NK-92 (cell line): ENCODE measurements around the gene DNM1.

Source experiments
- DNase-seq: peaks from one replicate; lab custom pipeline; 2025; ENCODE audit not compliant: unreplicated experiment; lab: John Stamatoyannopoulos, UW

DNM1 gene

GRCh38 chr9:128249908-128250838 is 47.0 kb downstream of the DNM1 start:
- peak; percentile 60 for DNase-seq

DNA sequence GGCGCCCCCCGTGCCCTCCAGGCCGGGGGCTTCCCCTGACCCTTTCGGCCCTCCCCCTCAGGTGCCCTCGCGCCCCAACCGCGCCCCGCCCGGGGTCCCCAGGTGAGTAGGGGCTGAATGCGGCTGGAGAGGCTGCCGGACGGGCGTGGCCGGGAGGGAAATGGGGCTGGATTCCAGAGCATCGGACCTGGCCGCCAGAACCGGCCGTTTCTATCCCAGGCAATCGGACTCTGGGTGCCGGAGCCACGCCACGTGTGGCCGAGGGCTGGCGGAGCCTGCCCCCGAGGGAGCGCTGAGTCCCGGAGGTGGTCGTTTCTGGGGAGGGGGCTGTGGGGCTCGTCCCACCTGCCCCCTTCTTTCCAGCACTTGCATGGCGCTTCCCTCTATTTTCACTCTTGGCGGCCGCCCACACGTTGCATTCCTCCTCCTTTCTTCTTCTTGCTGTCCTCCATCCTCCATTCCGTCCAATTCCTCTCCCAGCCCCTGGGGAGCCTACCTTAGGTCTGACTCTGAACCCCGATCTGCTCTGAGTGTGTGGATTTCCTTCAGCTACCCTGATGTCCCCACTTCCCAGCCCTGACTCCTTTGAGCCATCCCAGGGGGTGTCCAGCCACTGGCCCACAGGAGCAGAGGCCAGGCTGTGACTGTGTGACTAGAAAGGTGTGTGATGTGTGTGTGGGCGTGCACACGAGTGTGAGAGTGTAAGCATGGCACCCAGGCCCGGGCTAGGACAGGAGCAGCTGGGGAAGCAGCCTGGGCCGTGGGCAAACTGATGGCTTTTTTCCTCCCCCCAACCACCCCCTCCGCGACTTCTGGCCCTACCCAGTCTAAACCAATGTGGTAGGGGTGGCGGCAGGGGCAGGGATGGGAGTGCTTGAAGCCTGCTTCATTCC is 47.9 kb downstream of the DNM1 start:
- no peak for DNase-seq

- DNase-seq, result no peak
These were observed 48.5 kb downstream of the DNM1 start for GRCh38 chr9:128251732-128252100.

GRCh38 chr9:128252317-128253139 is 49.3 kb downstream of the DNM1 start:
- no peak for DNase-seq

GRCh38 chr9:128253140-128253990 is 50.2 kb downstream of the DNM1 start:
- no peak for DNase-seq

DNA sequence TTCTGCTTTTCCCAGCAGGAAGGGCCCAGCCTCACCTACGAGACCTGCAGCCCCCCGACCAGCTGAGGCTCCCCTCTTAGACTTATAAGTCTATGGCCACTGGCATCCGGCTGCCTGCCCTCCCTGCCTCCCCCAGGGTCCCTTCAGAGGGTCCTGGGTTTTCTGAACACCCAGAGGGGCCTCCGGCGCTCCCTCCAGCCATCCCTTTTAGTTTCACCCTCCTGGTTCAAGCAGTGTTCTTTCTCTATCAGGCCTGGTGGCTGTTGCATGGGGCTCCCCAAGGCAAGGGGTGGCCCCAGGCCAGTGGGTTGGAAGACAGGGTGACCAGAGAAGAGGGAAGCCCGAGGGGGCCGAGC is 50.8 kb downstream of the DNM1 start:
- DNase-seq, result no peak

- DNase-seq, result no peak
These were observed 51.2 kb downstream of the DNM1 start for GRCh38 chr9:128254362-128254761.

- no peak for DNase-seq
These were observed 51.9 kb downstream of the DNM1 start for GRCh38 chr9:128254855-128255759.

- no peak for DNase-seq
These were observed 54.1 kb downstream of the DNM1 start for GRCh38 chr9:128257086-128257825.

DNA sequence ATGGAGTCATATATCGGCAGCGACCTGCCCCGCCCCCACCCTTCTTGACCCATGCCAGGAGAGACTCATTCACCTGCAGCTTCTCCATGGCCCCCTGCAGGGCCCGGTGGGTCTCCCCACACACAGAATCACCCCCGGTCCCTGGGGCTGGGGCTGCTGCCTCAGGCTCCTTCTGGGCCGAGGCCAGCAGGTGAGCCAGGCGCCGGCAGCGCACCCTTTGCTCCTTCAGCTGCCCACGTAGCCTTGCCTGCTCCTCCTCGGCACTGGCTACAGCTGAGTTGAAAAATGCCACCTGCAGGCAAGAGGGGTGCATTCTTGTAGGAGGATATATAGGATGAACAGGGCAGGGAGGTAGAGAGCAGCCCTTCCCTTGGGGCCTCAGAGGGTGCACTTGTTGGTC is 54.7 kb downstream of the DNM1 start:
- DNase-seq, result no peak

- DNase-seq, result no peak
These were observed 55.1 kb downstream of the DNM1 start for GRCh38 chr9:128258326-128258725.

DNA sequence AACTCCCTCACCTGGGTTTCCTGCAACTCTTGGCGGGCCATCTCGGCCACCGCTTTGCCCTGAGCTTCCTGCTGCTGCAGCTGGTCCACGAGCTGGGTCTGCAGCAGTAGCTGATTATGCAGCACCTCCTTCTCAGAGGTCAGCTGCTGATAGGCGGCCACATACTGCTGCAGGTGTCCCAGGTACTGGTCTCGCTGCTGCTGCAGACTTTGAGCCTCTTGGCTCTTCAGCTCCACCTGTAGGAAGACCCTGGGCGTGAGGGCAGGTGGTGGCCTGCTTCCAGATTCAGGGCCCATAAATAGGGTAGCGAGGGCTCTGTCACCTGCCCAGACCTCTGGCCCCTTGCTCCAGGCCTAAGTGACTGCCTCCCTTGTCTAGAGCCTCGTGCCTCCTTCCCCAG is 56.0 kb downstream of the DNM1 start:
- no peak for DNase-seq

DNA sequence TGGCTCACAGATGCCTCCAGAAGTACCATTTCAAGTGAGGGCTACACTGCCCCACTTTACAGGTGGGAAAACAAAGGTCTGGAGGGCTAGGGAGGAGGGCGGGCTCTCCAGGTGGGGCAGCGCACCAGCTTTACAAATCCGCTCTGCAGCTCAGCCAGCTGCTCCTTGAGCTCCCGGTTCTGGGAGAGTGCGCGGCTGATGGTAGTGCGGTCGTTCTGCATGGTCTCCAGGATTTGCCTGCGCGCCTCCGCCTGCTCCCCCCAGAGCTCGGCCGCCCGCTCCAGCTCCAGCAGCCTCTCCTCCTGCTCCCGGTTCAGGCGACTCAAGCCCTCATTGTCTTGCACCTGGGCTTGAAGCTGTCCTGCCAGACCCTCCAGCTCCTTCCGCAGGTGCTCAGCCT is 57.2 kb downstream of the DNM1 start:
- no peak for DNase-seq

- DNase-seq, result no peak
These were observed 59.5 kb downstream of the DNM1 start for GRCh38 chr9:128262687-128263086.

DNA sequence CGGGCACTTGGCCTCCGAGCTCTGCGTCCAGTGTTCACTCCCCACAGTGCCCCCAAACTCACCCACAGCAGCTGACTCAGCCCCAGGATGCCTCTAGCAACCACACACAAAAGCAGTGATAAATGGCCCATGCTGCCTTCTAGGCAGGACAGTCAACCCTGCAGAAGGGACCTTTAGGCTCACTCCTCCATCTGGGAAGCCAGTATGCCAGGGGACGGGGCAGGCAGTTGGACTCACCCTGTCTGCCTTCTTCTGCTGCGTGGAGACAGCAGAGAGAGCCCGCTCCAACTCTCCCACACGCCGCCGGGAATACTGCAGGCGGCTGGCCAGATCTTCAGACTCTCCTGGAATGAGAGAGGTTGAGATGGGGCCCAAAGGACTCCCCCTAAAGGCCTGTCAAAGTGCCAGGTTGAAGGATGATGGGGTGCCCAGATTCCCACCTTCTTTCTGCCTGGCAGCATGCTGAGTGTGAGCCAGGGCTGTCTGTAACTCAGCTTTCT is 62.2 kb downstream of the DNM1 start:
- DNase-seq, result no peak

GRCh38 chr9:128266868-128267590 is 63.9 kb downstream of the DNM1 start:
- no peak for DNase-seq

- no peak for DNase-seq
These were observed 67.9 kb downstream of the DNM1 start for GRCh38 chr9:128271112-128271511.

- no peak for DNase-seq
These were observed 68.3 kb downstream of the DNM1 start for GRCh38 chr9:128271512-128271911.
